CD8-positive, alpha-beta memory T cell (primary cell): ENCODE results near the gene CHMP1B. TPM values are rescaled to one million over a fixed set of nuclear protein-coding genes. Genes with fewer than 3 reads are reported as not detected.
A peak's percentile ranks its signal among the peaks of the same experiment; 100 is the strongest.
"Not testable (repeated sequence)": the region's sequence is repeated elsewhere in the genome, so short reads cannot be mapped to it uniquely, and the experiment has no call there.

Source experiments
- CTCF ChIA-PET: fragments of 350-600 bp; sonication (Branson Sonifier 250); formaldehyde crosslinking; loops from one replicate; lab custom pipeline; 2021; ENCODE audit warnings: antibody characterized with exemption; lab: Charles Lee
- POLR2A ChIA-PET: fragments of 350-600 bp; sonication (Branson Sonifier 250); formaldehyde crosslinking; loops from one replicate; lab custom pipeline; 2021; ENCODE audit warnings: antibody characterized with exemption; lab: Charles Lee
- DNase-seq, 5 donors: peaks; one replicate each; pipeline versions ENCODE4 v3.0.0 to v3.0.0-alpha.2; 2020 to 2022; ENCODE audit warnings: mixed read lengths in 1 of 5
- H3K27ac ChIP-seq: one replicate; pipeline ENCODE4 v1.7.0; 2013; ENCODE audit warnings: low read depth, mild to moderate bottlenecking, low read length, moderate library complexity
- H3K27me3 ChIP-seq: 2 replicates; pipeline ENCODE4 v1.7.0; 2013; ENCODE audit warnings: low read length, mild to moderate bottlenecking; ENCODE audit not compliant: insufficient read depth, poor library complexity, severe bottlenecking
- H3K36me3 ChIP-seq: 2 replicates; pipeline ENCODE4 v1.7.0; 2013; ENCODE audit warnings: mild to moderate bottlenecking, low read length, moderate library complexity; ENCODE audit not compliant: insufficient read depth
- H3K4me1 ChIP-seq: 2 replicates; pipeline ENCODE4 v1.7.0; 2013; ENCODE audit warnings: mild to moderate bottlenecking, low read length, moderate library complexity; ENCODE audit not compliant: insufficient read depth
- H3K4me3 ChIP-seq: 2 replicates; pipeline ENCODE4 v1.7.0; 2013; ENCODE audit warnings: mild to moderate bottlenecking, low read length
- H3K9me3 ChIP-seq: 2 replicates; pipeline ENCODE4 v1.7.0; 2013; ENCODE audit warnings: mild to moderate bottlenecking, low read length
- H3K27ac Mint-ChIP-seq, 8 donors: one replicate each; pipeline ENCODE4 v1.8.0; 2020 to 2021; ENCODE audit warnings: mixed read lengths in 8 of 8, mild to moderate bottlenecking in 6 of 8, inconsistent platforms in 3 of 8, moderate library complexity in 3 of 8
- H3K27me3 Mint-ChIP-seq, 2 donors: one replicate each; pipeline ENCODE4 v1.8.0; 2020 to 2021; ENCODE audit warnings: mixed read lengths in 2 of 2, mild to moderate bottlenecking in 1 of 2, moderate library complexity in 1 of 2
- H3K36me3 Mint-ChIP-seq, 3 donors: one replicate each; pipeline ENCODE4 v1.8.0; 2020 to 2021; ENCODE audit warnings: mixed read lengths in 3 of 3, inconsistent platforms in 1 of 3, mild to moderate bottlenecking in 1 of 3
- H3K4me1 Mint-ChIP-seq, 3 donors: one replicate each; pipeline ENCODE4 v1.8.0; 2020 to 2021; ENCODE audit warnings: mixed read lengths in 3 of 3, inconsistent platforms in 1 of 3, mild to moderate bottlenecking in 1 of 3
- H3K4me3 Mint-ChIP-seq, 7 donors: one replicate each; pipeline ENCODE4 v1.8.0; 2020 to 2021; ENCODE audit warnings: mixed read lengths in 7 of 7, mild to moderate bottlenecking in 6 of 7, moderate library complexity in 4 of 7, inconsistent platforms in 2 of 7
- H3K9me3 Mint-ChIP-seq, 5 donors: one replicate each; pipeline ENCODE4 v1.8.0; 2020 to 2022; ENCODE audit warnings: mixed read lengths in 5 of 5, mild to moderate bottlenecking in 3 of 5, moderate library complexity in 2 of 5, inconsistent platforms in 1 of 5
- polyA plus RNA-seq: library from polyadenylated mRNA; unstranded; fragments of 300-500 nt; fragmentation: Illumina TruSeq; gene quantifications from one replicate; pipeline ENCODE4 v1.2.3, GENCODE V29; 2021
- total RNA-seq, 2 experiments: library from RNA; stranded (reverse); gene quantifications; one replicate each; pipeline ENCODE4 v1.2.3, GENCODE V29; 2021

CHMP1B gene
- total and polyA plus RNA-seq, 3 experiments from 2014 or later, result 24.5 to 55.2 (median 24.9) TPM

DNA sequence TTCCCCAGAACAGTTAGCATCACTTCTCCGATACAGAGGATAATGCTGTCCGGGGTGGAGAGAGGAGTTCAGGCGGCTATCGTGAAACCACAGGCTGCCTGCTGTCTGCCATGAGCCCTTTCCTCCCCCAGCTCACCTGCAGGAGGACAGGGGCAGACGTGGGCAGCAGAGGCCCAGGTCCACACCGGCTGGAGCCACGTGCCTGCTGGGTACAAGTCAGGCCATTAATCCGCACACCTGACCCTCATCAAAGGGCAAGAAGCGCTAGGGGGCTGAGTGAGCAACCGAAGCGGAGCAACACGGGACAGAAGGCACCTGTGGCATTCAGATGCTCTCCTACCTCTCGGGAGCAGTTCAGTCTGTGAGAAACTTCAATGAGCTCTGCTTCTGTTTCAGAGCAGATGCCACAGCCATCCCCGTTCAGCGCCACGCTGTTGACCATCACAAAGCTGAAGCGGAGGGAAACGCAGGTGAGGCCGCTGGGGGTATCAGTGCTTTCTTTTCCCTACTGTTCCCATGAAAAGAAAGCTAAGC, 35.4 kb downstream of the CHMP1B start:
- H3K36me3 ChIP-seq, result peaks cover 6% of the 10 kb centered on the region
- Mint-ChIP-seq H3K4me1 (no peaks in the 10 kb centered on the region), H3K27ac (peak overlapping the region in 1 of 8 donors; percentile 82), H3K27me3 (no peaks in the 10 kb centered on the region), H3K9me3 (no peaks in the 10 kb centered on the region), H3K4me3 (no peak overlapping the region), H3K36me3 (peaks cover 0 to 80% (median 25%) of the 10 kb centered on the region in 3 donors)
- H3K9me3 ChIP-seq, result no peaks in the 10 kb centered on the region
- no peak overlapping the region for H3K27ac ChIP-seq
- H3K27me3 ChIP-seq, result no peaks in the 10 kb centered on the region
- ChIA-PET CTCF (interaction anchor here (1.0 to 1.2 kb wide), 2 partner anchors 14 to 15 kb away, joined by 3 read pairs; no protein-coding TSS in a partner anchor), POLR2A (no interaction called here)
- no peaks in the 10 kb centered on the region for H3K4me1 ChIP-seq
- H3K4me3 ChIP-seq, result no peak overlapping the region
- DNase-seq, result no peak

GRCh38 chr18:11887328-11888128, 36.3 kb downstream of the CHMP1B start:
- Mint-ChIP-seq H3K27me3 (no peaks in the 10 kb centered on the region), H3K36me3 (peaks cover 0 to 78% (median 25%) of the 10 kb centered on the region in 3 donors), H3K4me1 (no peaks in the 10 kb centered on the region), H3K27ac (peak overlapping the region in 2 of 8 donors; percentile 51 to 82), H3K9me3 (no peaks in the 10 kb centered on the region), H3K4me3 (no peak overlapping the region)
- Histone ChIP-seq H3K27me3 (no peaks in the 10 kb centered on the region), H3K9me3 (no peaks in the 10 kb centered on the region), H3K4me3 (no peak overlapping the region), H3K36me3 (peaks cover 6% of the 10 kb centered on the region), H3K4me1 (no peaks in the 10 kb centered on the region), H3K27ac (no peak overlapping the region)
- ChIA-PET CTCF (interaction anchor here (1.0 to 1.2 kb wide), 2 partner anchors 13 to 16 kb away, joined by 3 read pairs; no protein-coding TSS in a partner anchor), POLR2A (no interaction called here)
- no peak for DNase-seq

- H3K9me3 Mint-ChIP-seq, result no peaks in the 10 kb centered on the region
- Histone ChIP-seq H3K4me3 (no peak overlapping the region), H3K27me3 (no peaks in the 10 kb centered on the region), H3K27ac (no peak overlapping the region), H3K36me3 (peaks cover 6% of the 10 kb centered on the region), H3K9me3 (no peaks in the 10 kb centered on the region), H3K4me1 (no peaks in the 10 kb centered on the region)
- H3K4me3 Mint-ChIP-seq, result no peak overlapping the region
- DNase-seq, result no peak
- H3K4me1 Mint-ChIP-seq, result peaks cover 0 to 4% (median 3%) of the 10 kb centered on the region in 3 donors
- H3K27me3 Mint-ChIP-seq, result no peaks in the 10 kb centered on the region
- POLR2A ChIA-PET, result no interaction called here
- CTCF ChIA-PET, result no interaction called here
- H3K36me3 Mint-ChIP-seq, result peaks cover 0 to 82% (median 26%) of the 10 kb centered on the region in 3 donors
- H3K27ac Mint-ChIP-seq, result no peak overlapping the region
Measured at GRCh38 chr18:11888726-11889125, 37.5 kb downstream of the CHMP1B start.

GRCh38 chr18:11889284-11889683, 38.1 kb downstream of the CHMP1B start:
- Histone ChIP-seq H3K27me3 (no peaks in the 10 kb centered on the region), H3K4me1 (no peaks in the 10 kb centered on the region), H3K36me3 (peaks cover 6% of the 10 kb centered on the region), H3K4me3 (no peak overlapping the region), H3K9me3 (no peaks in the 10 kb centered on the region), H3K27ac (no peak overlapping the region)
- ChIA-PET CTCF (no interaction called here), POLR2A (no interaction called here)
- Mint-ChIP-seq H3K27ac (no peak overlapping the region), H3K9me3 (no peaks in the 10 kb centered on the region), H3K4me1 (peaks cover 0 to 5% (median 3%) of the 10 kb centered on the region in 3 donors), H3K4me3 (no peak overlapping the region), H3K36me3 (peaks cover 0 to 80% (median 24%) of the 10 kb centered on the region in 3 donors), H3K27me3 (no peaks in the 10 kb centered on the region)
- no peak for DNase-seq

GRCh38 chr18:11891737-11892136, 40.5 kb downstream of the CHMP1B start:
- Mint-ChIP-seq H3K36me3 (peaks cover 0 to 76% (median 22%) of the 10 kb centered on the region in 3 donors), H3K9me3 (no peaks in the 10 kb centered on the region), H3K4me1 (peaks cover 0 to 5% (median 3%) of the 10 kb centered on the region in 3 donors), H3K4me3 (no peak overlapping the region), H3K27ac (no peak overlapping the region), H3K27me3 (no peaks in the 10 kb centered on the region)
- no peak overlapping the region for H3K4me3 ChIP-seq
- no peak for DNase-seq
- CTCF ChIA-PET, result no interaction called here
- no peaks in the 10 kb centered on the region for H3K4me1 ChIP-seq
- peaks cover 10% of the 10 kb centered on the region for H3K36me3 ChIP-seq
- no peaks in the 10 kb centered on the region for H3K27me3 ChIP-seq
- POLR2A ChIA-PET, result no interaction called here
- no peaks in the 10 kb centered on the region for H3K9me3 ChIP-seq
- H3K27ac ChIP-seq, result no peak overlapping the region

DNA sequence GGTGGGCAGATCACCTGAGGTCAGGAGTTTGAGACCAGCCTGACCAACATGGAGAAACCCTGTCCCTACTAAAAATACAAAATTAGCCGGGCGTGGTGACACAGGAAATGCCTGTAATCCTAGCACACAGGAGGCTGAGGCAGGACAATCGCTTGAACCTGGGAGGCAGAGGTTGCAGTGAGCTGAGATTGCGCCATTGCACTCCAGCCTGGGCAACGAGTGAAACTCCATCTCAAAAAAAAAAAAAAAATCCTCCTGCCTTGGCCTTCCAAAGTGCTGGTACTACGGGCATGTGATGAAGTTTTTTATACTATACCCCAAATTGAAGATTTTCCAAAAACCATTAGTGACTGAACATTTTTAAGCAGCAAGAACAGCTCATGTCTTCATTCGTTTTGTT, 41.2 kb downstream of the CHMP1B start:
- H3K9me3 ChIP-seq, H3K27me3 ChIP-seq, POLR2A ChIA-PET, H3K4me3 ChIP-seq, H3K9me3 Mint-ChIP-seq, H3K27me3 Mint-ChIP-seq, H3K4me1 Mint-ChIP-seq, H3K4me3 Mint-ChIP-seq, H3K27ac ChIP-seq, CTCF ChIA-PET, H3K27ac Mint-ChIP-seq, DNase-seq, H3K4me1 ChIP-seq: not testable (repeated sequence)
- peaks cover 4 to 76% (median 19%) of the 10 kb centered on the region in 3 donors for H3K36me3 Mint-ChIP-seq
- H3K36me3 ChIP-seq, result peaks cover 11% of the 10 kb centered on the region

DNA sequence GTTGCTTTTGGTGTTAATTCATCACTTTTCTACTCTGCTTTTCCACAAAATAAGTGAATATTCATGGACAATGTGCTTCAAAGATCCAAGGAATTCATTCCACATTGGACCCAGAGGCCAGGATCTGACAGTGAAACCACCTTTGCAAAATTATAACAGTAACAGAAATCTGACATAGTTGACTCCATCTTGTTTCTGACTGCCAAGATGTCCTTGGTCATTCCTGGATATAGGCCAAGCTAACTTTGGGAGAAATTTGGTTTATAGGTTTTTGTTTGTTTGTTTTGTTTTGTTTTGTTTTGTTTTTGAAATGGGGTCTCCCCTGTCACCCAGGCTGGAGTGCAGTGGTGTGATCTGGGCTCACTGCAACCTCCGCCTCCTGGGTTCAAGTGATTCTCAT, 46.6 kb downstream of the CHMP1B start:
- Mint-ChIP-seq H3K27me3 (no peaks in the 10 kb centered on the region), H3K4me3 (no peak overlapping the region), H3K9me3 (no peaks in the 10 kb centered on the region), H3K27ac (no peak overlapping the region), H3K36me3 (peaks cover 4 to 70% (median 15%) of the 10 kb centered on the region in 3 donors), H3K4me1 (peaks cover 8 to 13% (median 12%) of the 10 kb centered on the region in 3 donors)
- Histone ChIP-seq H3K36me3 (peaks cover 11% of the 10 kb centered on the region), H3K4me1 (no peaks in the 10 kb centered on the region), H3K4me3 (no peak overlapping the region), H3K9me3 (no peaks in the 10 kb centered on the region), H3K27me3 (no peaks in the 10 kb centered on the region), H3K27ac (no peak overlapping the region)
- no peak for DNase-seq
- POLR2A ChIA-PET, result no interaction called here
- CTCF ChIA-PET, result no interaction called here

GRCh38 chr18:11899063-11899462, 47.9 kb downstream of the CHMP1B start:
- Histone ChIP-seq H3K27ac (no peak overlapping the region), H3K36me3 (peaks cover 15% of the 10 kb centered on the region), H3K4me1 (no peaks in the 10 kb centered on the region), H3K9me3 (no peaks in the 10 kb centered on the region), H3K27me3 (no peaks in the 10 kb centered on the region), H3K4me3 (no peak overlapping the region)
- H3K9me3 Mint-ChIP-seq, result no peaks in the 10 kb centered on the region
- H3K4me3 Mint-ChIP-seq, result no peak overlapping the region
- no peaks in the 10 kb centered on the region for H3K27me3 Mint-ChIP-seq
- H3K27ac Mint-ChIP-seq, result no peak overlapping the region
- ChIA-PET CTCF (no interaction called here), POLR2A (no interaction called here)
- peaks cover 6 to 19% (median 15%) of the 10 kb centered on the region in 3 donors for H3K4me1 Mint-ChIP-seq
- no peak for DNase-seq
- peaks cover 4 to 68% (median 16%) of the 10 kb centered on the region in 3 donors for H3K36me3 Mint-ChIP-seq
